Jurkat, Clone E6-1 (cell line): ENCODE results near the gene DENND11.
A peak's percentile ranks its signal among the peaks of the same experiment; 100 is the strongest.
"Not testable (repeated sequence)": the region's sequence is repeated elsewhere in the genome, so short reads cannot be mapped to it uniquely, and the experiment has no call there.

Experiments used
- DNase-seq: peaks from one replicate; pipeline ENCODE4 v3.0.0-alpha.2; 2011; ENCODE audit warnings: low read depth, low spot score
- H3K4me3 ChIP-seq: 2 replicates; pipeline ENCODE4 v1.5.1; 2011; ENCODE audit warnings: mild to moderate bottlenecking, low read length, control low read depth, moderate library complexity

Gene DENND11

DNA sequence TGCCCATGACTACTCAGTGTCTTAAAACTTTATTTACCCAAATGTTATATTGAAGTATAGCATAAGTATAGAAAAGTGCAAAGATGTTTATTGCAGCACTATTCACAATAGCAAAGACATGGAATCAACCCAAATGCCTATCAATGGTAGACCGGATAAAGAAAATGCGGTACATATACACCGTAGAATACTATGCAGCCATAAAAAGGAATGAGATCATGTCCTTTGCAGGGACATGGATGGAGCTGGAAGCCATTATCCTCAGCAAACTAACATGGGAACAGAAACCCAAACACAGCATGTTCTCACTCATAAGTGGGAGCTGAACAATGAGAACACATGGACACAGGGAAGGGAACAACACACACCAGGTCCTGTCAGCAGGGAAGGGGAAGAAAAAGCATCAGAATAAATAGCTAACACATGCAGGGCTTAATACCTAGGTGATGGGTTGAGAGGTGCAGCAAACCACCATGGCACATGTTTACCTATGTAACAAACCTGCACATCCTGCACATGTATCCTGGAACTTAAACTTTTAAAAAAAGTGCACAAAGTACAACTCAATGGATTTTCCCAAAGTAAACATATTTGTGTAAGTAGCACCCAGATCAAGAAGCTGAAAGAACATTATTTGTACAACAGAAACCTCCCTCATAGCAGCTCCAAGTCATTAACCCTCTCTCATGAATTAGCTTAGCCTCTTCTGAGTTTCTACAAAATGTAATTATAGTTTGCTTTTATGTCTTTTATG lies 12.7 kb downstream of the DENND11 start:
- H3K4me3 ChIP-seq, DNase-seq: not testable (repeated sequence)

DNA sequence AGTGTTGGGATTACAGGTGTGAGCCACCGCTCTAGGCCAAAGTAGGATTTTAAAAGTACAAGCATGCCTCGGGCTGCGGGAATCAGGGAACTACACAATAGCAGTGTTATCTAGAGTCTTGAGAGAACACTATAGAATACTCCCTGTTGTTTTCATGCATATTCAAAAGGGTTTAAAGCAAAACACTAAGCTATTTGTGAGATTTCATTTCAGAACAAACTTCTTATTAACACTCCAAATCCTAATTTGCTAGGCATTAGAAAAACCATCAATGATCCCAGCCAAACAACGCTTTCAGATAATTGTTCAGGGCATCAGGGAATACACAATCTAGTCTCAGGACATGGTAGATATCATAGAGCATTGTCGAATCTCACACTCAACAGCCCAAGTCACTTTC lies 13.9 kb downstream of the DENND11 start:
- no peak for DNase-seq

DNA sequence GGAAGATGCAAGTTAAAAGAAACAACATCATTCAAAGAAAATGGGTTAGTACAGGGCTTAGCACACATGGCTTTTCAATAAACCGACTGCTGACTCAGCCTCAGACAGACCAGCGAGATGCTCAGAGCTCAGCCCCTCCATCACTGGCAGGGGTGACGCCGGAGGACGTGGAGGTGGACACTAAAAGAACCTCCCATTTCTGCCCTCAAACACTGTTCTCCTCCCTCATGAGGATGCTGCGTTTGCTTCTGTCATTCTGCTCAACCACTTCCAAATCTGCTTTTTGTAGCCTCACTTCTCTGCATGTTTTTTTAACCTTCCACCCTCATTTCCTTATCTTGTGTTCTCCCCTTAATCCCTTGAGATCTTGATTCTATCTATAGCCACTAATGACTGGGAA lies 15.3 kb downstream of the DENND11 start:
- H3K4me3 ChIP-seq = no peak overlapping the region
- DNase-seq = no peak

More for the DNA sequence above, 13.9 kb downstream of the DENND11 start:
- H3K4me3 ChIP-seq = no peak overlapping the region

DNA sequence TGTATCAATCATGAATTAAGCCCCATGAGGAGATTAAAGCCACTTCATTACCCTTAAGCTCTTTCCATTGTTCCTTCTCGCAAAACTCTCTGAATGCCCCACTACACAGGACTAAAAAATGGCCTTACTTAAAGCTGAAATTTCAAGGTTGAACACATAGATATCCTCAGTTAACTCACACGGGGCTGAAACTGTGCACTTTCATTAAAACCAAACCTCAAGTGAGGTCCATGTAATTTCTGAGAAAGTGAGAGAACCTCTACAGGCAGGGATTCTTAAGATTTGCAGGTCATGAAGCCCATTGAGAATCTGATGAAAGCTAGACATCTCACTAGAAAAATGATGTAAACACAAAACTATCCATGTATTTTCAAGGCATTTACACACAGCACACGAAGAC lies 15.9 kb downstream of the DENND11 start:
- DNase-seq = no peak

DNA sequence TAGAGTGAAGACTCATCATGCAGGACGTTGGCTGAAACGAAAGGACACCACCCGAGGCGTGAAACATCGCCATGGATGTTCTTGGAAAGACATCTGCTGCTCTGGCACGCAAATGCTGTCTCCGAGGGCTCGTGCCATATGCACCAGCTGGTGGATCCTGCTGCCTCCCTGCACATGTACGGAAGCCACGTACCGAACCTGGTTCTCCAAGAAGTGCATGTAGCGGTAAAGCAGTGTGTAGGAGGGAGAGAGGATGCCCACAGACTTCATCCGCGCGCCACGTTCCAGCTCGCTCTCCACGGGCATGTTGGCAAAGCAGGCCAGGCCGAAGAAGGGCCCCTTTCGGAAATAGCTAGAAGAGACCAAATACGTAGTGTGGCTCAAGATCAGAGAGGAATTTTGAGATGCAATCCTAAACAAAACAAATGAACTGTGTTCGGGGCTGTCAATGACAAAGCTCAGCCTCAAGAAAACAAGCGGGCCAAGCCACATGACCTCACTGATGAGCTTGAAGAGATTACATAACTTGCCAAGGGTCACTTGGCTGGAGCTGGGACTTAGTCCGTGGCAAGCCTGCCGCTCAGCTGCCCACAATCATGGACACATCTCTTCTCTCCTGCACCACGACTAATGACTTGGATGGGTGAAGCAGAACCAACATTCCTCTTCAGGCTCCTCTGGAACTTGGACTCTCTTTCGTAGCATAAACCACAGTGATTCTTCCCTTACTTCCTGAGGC lies 16.5 kb downstream of the DENND11 start:
- H3K4me3 ChIP-seq = no peak overlapping the region
- DNase-seq = no peak

More for the DNA sequence above, 15.9 kb downstream of the DENND11 start:
- no peak overlapping the region for H3K4me3 ChIP-seq

DNA sequence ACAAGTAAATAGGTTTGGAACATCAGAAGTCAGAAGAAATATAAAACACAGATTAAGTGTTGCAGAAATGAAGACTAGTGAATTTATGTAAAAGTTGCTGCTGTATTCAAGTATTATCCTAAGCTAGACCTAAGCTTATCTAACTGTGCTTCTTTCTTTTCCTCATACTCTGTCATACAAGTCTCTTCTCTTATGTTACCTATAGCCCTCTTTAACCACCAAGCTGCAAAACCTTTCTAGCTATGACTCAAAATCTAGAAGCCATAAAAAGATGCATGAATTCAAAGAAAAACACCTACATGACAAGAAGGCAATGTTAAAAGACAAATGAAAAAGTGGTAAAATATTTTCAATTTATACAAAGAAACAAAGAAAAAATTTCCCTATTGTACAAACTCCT lies 23.0 kb downstream of the DENND11 start:
- no peak overlapping the region for H3K4me3 ChIP-seq

DNA sequence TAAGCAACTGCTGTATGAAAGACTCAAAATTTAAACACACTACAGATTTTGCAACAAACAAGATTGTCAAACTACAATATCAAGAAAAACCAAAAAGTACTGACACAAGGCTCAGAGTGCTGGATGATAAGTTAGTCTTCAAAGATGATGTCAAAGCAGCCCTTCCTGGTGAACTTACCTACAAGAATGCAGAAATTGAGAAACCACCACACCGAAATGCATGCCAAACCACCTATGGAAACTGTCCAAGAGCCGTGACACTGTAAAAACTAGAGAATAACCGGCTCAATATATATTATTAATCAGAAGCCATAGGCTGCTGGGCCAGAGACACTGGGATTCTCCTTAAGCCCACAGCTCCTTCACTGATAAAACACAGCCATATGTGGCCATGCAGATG lies 25.3 kb downstream of the DENND11 start:
- no peak overlapping the region for H3K4me3 ChIP-seq
- no peak for DNase-seq

More for the DNA sequence above, 23.0 kb downstream of the DENND11 start:
- DNase-seq = no peak

DNA sequence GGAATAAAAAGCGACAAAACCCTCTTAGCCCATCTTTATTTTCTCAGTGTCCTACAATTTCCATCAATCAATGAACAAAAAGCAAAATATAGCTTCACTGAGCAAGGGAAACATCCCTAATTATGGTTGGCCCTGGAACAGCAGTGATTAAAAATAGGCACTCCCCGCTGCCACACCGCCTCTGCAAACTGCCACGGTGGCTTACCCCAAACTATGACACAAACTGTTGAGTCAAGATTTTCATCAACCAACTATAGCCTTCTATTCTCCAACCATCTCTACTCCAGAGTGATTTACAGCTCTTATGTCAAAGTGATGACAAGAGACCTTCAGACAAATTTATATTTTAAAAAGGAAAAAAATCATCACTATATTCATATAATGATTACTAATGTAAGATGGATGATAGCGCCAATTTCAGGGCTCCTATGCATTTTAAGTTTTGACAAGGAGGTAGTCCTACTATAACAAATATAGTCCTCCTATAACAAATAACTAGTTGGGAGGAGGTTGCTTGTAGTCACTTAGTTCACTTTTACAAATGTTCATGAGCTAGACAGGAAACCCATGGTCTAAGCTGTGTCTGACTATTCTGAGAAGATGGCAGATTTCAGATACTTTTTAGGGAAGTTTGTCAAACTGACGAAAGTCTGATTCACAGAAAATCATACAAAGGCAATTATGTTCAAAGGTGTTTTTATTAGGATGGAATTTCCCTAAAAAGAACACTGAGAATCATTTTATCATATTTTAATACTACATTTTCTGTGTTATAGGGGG lies 26.3 kb downstream of the DENND11 start:
- no peak for DNase-seq

DNA sequence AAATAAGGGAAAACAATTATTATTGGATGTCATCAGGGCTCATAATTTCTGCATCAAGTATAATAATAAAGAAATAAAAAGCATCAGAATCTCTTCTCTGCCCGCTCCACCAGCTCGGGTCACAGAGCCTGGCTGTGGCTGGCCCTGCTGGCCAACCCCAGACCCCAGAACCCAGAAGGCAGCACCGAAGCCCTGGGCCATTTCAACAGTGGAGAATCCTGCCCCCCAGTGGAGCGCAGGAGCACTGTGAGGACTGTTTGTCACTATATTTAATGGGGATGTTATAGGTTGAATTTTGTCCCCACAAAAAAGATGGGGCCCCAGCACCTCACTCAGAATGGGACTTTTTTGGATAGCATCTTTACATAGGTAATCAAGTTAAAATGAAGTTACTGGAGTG lies 27.3 kb downstream of the DENND11 start:
- no peak overlapping the region for H3K4me3 ChIP-seq
- no peak for DNase-seq

More for the DNA sequence above, 26.3 kb downstream of the DENND11 start:
- H3K4me3 ChIP-seq = no peak overlapping the region

DNA sequence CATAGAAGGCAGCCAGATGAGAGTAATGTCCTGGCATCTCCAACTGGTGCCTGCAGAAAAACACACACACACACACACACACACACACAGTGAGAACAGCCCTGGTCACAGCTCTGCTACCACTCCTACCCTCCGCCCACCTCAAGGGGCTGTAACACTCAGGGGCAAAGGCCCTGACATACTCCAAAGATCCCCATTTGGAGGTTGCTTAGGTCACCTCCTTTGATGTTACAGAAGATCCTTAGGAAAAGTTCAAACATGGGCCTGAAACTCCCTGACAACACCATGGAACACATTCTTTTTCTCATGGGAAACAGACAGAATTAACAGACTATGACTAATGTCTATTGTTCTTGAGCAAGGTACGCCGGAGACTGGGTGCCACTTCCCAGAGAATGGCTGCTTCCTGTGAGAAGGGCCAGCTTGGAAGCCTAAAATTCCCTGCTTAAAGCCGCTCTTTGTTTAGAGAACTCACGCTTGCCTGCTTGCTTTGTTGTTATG lies 27.7 kb downstream of the DENND11 start:
- DNase-seq = no peak
- H3K4me3 ChIP-seq = no peak overlapping the region

DNA sequence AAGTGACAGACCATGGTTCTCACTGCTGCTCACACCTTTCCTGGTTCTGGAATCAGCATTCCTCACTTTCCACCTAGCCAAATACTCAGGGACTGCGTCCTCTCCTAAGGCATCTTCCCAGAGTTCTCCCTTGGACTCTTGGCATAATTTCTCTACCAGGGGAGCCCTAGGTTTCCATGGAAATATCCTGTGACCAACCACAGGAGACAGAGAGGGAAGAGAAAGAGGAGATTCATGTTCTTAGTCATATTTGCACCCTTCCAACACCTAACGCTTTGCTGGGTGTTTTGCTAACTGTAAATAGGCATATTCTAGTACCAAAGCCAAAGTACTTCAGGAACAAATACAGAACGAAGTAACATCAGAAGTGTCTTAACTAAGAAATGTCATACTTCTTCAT lies 28.6 kb downstream of the DENND11 start:
- DNase-seq = no peak

DNA sequence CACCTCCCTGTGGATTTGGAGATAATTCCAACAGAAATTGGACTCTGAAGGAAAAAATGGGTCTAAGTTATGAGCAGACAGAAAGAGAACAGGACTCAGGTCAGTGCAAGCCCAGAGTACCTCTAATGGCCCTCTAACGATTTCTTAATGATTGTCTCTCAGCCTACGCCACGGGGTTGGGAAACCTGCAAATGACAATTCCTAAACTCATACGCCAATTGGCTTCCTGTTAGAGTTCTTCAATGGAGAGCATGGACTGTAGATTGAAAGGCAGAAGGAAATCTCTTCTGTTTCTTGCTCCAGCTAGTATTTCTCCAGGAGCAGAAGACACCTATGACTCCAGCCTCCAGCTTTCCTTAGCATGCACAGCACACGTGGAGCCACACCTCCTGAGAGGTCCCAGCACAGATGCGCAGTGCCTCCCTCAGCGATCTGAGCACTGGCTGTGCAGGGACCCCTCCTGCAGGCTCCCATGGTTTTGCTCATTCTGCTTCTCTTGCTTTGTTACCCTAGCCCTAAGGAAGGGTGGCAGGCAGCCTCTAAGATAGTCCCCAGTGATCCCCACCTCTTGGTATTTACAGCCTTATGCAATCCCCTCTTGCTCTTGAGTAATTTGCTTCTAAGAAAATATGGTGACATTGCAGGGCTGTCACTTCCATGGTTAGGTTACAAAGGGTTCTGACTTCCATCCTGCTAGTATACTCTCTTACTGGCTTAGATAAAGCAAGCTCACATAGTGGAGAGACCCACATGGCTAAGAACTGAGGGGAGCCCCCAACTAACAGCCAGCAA lies 30.1 kb downstream of the DENND11 start:
- H3K4me3 ChIP-seq = no peak overlapping the region
- no peak for DNase-seq

More for the DNA sequence above, 28.6 kb downstream of the DENND11 start:
- H3K4me3 ChIP-seq = no peak overlapping the region

DNA sequence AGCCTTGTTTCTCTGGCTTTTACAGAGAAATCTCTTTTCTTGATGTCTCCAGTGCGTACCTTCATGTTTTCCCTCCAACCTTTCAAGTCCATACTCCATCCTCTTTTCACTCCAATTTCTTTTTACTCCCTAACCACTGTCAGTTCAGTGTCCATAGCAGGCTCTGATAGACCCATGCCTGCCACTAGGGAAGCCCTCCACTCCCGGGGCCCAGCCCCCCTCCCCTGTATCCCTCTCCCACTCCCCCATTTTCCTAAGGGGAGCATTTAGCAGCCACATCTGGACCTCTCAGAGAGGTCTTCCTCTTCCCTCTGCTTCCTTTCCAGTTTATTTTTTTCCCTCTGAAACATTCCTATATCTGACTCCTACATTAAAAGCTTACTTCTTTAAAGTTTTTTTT lies 33.1 kb downstream of the DENND11 start:
- no peak for DNase-seq
- H3K4me3 ChIP-seq = no peak overlapping the region

DNA sequence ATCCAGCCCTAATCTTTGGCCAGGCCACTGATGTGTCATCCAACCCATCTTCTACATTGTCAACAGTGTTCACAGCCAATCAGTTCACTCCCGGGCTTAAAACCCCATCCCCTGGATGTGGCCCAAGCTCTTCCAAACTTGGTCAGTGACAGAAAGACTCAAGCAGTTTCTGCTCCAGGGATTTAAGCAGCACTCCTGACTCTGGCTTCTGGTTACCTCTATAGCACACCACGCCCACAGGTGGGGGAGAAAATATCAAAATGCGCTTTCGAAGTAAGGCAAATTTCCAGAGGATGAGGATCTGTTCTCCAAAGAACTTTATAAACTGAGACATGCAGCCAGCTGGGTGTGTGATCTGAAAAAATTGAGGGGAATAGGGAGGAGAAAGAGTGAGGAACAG lies 35.9 kb downstream of the DENND11 start:
- H3K4me3 ChIP-seq = no peak overlapping the region
- DNase-seq = no peak

DNA sequence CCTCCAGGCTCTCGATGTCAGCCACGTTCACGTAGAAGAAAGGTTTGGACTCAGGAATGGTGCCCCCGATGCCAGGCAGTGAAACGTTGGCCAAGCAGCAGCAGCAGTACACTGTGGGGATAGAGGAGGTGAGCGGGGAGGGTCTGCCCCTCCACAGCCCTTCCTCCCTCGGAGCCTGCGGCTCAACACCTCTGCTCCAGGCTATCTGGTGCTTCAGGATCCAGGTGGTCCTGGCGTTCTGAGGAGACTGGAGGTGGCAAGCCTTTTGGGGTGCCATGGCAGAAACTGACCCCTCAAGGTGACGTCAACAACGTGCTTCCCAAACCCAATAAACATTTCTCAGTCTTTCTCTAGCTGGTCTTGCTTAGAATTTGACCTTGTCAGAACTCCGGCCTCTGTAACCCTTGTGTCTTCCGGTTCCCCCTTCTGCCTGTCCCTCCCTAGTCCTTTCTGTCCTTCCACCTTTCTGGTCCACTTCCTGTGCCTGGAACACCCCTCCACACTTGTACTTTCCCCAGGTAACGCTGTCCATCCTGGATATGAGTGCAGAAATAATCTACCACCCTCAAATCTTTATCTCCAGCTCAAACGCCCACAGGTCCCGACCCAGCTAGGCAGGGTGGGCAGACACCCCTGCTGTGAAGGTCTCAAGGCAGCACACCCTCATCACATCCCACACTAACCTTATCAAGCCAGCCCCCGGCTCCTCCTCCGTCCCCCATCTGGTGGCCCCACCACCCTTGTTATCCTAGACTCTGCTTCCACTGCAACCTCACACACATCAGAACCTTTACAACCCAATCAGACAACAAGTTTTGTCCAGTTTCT lies 36.5 kb downstream of the DENND11 start:
- DNase-seq = no peak
- H3K4me3 ChIP-seq = no peak overlapping the region

DNA sequence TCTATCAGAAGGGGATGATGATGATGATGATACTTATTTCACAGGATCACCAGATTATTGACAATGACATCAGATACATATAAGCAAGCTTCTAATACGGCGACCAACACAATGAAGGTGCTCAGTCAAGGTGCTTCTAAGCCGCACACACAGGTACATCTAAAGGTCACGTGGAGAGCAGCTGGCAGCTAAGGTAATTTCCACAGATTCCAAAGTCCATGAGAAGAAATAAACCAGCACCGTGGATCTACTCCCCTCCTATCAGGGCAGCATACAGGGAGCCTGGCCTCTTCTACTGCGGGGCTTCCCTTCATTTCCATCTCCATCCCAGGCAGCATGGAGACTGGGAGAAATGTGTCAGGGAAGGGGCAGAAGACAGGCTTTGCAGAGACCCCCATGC lies 37.5 kb downstream of the DENND11 start:
- no peak overlapping the region for H3K4me3 ChIP-seq
- no peak for DNase-seq

DNA sequence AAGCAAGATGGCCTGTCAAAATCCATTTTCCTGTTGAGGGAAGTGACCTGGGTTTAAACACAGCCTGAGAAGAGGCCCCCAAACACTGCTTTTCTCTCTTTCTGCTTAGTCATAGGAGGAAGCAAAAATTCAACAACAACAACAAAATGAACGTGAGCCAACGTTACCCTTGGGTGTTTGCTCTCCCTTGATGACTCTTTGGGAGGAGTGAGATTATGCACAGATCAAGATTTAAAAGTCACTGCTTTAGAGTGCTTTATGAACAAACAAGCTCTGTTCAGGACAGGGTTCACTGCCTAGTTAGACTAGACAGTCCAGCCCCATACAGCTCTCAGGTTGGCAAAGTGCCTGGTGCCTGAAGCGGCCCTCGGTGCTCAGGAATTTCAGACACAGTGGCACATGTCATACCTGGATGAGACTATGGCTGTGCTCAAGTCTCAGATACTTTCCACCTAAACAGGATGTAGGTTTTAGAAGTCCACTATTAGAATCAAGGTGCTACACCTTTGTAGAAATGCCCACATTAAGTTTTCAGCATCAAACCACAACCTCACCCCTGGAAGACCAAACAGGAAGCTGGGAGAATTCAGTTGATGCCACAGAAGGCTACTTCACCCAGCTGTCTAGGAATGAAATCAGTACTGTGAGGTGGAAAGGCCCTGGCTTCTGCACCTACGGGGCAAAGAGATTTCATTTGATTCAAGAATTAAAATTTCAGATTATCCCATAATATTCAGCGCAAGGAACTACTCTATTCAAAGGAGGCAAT lies 38.7 kb downstream of the DENND11 start:
- H3K4me3 ChIP-seq = no peak overlapping the region
- peak; percentile 14 for DNase-seq
